Kidney epithelial cell (primary cell): ENCODE measurements around the gene TUBB. TPM values are rescaled to one million over a fixed set of nuclear protein-coding genes. Genes with fewer than 3 reads are reported as not detected.
A peak's percentile ranks its signal among the peaks of the same experiment; 100 is the strongest.
"Not testable (repeated sequence)": the region's sequence is repeated elsewhere in the genome, so short reads cannot be mapped to it uniquely, and the experiment has no call there.

ENCODE experiments used
- DNase-seq: peaks from one replicate; pipeline ENCODE4 v3.0.0-alpha.2; 2010; ENCODE audit warnings: low read depth
- H3K27me3 ChIP-seq: 2 replicates; pipeline ENCODE4 v1.6.0; 2011; ENCODE audit warnings: low read length; ENCODE audit not compliant: control insufficient read depth, insufficient read depth
- H3K36me3 ChIP-seq: 2 replicates; pipeline ENCODE4 v1.5.1; 2011; ENCODE audit warnings: low read length; ENCODE audit not compliant: control insufficient read depth, insufficient read depth
- H3K4me3 ChIP-seq: 2 replicates; pipeline ENCODE4 v1.5.1; 2011; ENCODE audit warnings: low read depth, mild to moderate bottlenecking, control low read depth, low read length
- total RNA-seq: library from RNA; depleted of rRNA; stranded (reverse); fragments of >200 nt; gene quantifications from 2 replicates; pipeline ENCODE4 v1.2.3, GENCODE V29; 2015
- TF ChIP-seq, protein P1 (sequence below): IDR thresholded peaks from 2 replicates; pipeline ENCODE4 v1.5.1; 2011; ENCODE audit warnings: mild to moderate bottlenecking, moderate library complexity, low read length, control low read depth, inconsistent platforms; ENCODE audit not compliant: insufficient read depth, poor library complexity, severe bottlenecking

Gene TUBB
- total RNA-seq, 1 donor from 2014 or later, result 808 TPM

GRCh38 chr6:30763618-30764489 is 43.7 kb downstream of the TUBB start:
- peak; percentile 56 for DNase-seq
- Histone ChIP-seq H3K4me3 (no peak overlapping the region), H3K36me3 (no peaks in the 10 kb centered on the region), H3K27me3 (no peaks in the 10 kb centered on the region)
- TF ChIP-seq, protein P1, sequence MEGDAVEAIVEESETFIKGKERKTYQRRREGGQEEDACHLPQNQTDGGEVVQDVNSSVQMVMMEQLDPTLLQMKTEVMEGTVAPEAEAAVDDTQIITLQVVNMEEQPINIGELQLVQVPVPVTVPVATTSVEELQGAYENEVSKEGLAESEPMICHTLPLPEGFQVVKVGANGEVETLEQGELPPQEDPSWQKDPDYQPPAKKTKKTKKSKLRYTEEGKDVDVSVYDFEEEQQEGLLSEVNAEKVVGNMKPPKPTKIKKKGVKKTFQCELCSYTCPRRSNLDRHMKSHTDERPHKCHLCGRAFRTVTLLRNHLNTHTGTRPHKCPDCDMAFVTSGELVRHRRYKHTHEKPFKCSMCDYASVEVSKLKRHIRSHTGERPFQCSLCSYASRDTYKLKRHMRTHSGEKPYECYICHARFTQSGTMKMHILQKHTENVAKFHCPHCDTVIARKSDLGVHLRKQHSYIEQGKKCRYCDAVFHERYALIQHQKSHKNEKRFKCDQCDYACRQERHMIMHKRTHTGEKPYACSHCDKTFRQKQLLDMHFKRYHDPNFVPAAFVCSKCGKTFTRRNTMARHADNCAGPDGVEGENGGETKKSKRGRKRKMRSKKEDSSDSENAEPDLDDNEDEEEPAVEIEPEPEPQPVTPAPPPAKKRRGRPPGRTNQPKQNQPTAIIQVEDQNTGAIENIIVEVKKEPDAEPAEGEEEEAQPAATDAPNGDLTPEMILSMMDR, result no peak

- H3K4me3 ChIP-seq, H3K27me3 ChIP-seq: not testable (repeated sequence)
Observed at GRCh38 chr6:30764490-30765043, 44.4 kb downstream of the TUBB start.

GRCh38 chr6:30765495-30765894 is 45.3 kb downstream of the TUBB start:
- not testable (repeated sequence) for H3K4me3 ChIP-seq, H3K27me3 ChIP-seq, H3K36me3 ChIP-seq, DNase-seq

More at GRCh38 chr6:30764490-30765043, 44.4 kb downstream of the TUBB start:
- not testable (repeated sequence) for DNase-seq, H3K36me3 ChIP-seq

- Histone ChIP-seq H3K36me3 (no peaks in the 10 kb centered on the region), H3K27me3 (no peaks in the 10 kb centered on the region), H3K4me3 (no peak overlapping the region)
- DNase-seq, result no peak
- TF ChIP-seq, protein P1, result no peak
Observed at GRCh38 chr6:30766461-30767157, 46.5 kb downstream of the TUBB start.

DNA sequence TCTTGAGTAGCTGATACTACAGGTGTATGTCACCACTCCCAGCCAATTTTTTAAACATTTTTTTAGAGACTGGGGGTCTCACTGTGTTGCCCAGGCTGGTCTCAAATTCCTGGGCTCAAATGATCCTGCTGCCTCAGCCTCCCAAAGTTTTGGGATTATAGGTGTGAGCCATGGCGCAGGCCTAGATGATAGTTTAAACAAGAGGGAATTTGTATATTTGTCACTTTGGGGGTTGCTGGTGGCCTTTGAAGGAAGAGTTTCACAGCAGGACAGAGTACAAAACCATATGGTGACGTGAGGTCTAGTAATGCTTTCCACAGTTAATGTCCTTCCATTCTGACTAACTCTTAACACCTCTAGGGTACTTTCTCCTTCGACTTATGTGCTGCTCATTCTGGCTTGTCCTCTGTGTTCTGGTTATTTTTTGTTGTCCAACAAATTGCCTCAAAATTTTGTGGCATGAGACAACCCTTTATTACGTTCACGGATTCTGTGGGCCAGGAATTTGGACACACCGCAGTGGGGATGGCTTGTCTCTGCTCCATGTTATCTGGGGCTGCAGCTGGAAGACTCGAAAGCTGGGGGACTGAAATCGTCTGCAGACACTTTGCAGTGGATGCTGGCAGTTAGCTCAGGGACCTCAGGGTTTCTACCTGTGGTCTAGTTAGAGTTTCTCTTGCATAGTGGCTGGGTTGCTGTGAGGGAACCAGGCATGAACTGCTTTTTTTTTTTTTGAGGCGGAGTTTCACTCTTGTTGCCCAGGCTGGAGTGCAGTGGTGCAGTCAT is 47.2 kb downstream of the TUBB start:
- no peak overlapping the region for H3K4me3 ChIP-seq
- DNase-seq, result no peak
- TF ChIP-seq, protein P1, result no peak
- H3K36me3 ChIP-seq, result no peaks in the 10 kb centered on the region
- no peaks in the 10 kb centered on the region for H3K27me3 ChIP-seq

- DNase-seq, result no peak
- TF ChIP-seq, protein P1, result no peak
- no peaks in the 10 kb centered on the region for H3K27me3 ChIP-seq
- no peak overlapping the region for H3K4me3 ChIP-seq
- H3K36me3 ChIP-seq, result no peaks in the 10 kb centered on the region
Observed at GRCh38 chr6:30767944-30768301, 47.8 kb downstream of the TUBB start.
